ENCODE data around the gene POLR2L. TPM values are rescaled to one million over a fixed set of nuclear protein-coding genes. Genes with fewer than 3 reads are reported as not detected.
A peak's percentile ranks its signal among the peaks of the same experiment; 100 is the strongest.

POLR2L gene
- total RNA-seq, 4 donors from 2014 or later, result 71.4 to 189 (median 92.3) TPM

DNA sequence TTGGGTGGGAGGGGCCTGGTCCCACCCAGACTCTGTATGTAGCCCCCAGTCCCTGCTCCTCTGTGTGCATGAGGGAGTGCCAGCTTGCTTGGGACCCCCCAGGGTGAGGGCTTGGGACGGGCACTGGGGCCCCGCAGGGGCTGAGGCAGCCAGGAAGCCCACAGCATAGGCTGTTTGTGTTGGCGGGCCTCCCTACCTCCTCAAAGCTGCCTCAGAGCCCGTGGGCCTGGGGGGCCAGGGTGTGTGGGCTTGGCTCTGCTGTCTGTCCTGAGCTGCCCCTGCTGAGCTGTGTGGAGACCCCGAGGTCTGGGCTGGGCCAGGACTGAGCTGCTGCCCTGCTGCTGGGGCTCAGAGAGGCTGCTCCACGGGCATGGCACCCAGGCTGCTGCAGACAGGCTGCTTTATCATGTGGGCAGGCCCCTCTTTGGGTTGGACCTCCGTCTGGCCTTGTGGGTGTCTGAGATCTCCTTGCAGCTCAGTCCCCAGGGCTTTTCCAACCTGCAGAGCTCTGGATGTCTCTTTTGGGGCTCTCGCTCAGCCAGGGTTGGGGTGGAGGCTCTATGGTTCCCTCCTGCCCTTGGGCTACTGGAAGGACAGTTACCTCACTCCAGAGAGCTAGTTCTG, 3.7 kb upstream of the POLR2L start:
- Histone ChIP-seq H3K9me3 (no peaks in the 10 kb centered on the region), H3K27me3 (peaks cover 0 to 17% (median 5%) of the 10 kb centered on the region in 4 donors), H3K4me3 (peak overlapping the region in 3 of 4 donors; percentile 80 to 94 (median 89)), H3K36me3 (peaks cover 0 to 20% (median 16%) of the 10 kb centered on the region in 4 donors), H3K27ac (replicated peaks in 1 of 4) (peak overlapping the region; percentile 88 to 94 (median 91)), H3K4me1 (peaks cover 62 to 90% (median 84%) of the 10 kb centered on the region in 4 donors)
- TF ChIP-seq POLR2A (IDR thresholded peaks at IDR 0.05; ENCODE audit: low read depth) (no peak), EP300 (IDR thresholded peaks at IDR 0.05) (no peak), CTCF (IDR thresholded peaks at IDR 0.05) (no peak), POLR2AphosphoS5 (IDR thresholded peaks at IDR 0.05) (no peak)
- intact Hi-C loops (cut with DNase I), result loop anchor here (2.0 kb wide), 1 partner anchor 81 kb away; no protein-coding TSS in a partner anchor
- WGBS, result no CpG with 5 or more reads among the region's 8 CpGs
- no peak for DNase-seq (ENCODE audit: extremely low spot score)

- Histone ChIP-seq H3K27me3 (peaks cover 0 to 17% (median 5%) of the 10 kb centered on the region in 4 donors), H3K4me1 (peaks cover 60 to 90% (median 84%) of the 10 kb centered on the region in 4 donors), H3K9me3 (no peaks in the 10 kb centered on the region), H3K4me3 (peak overlapping the region; percentile 80 to 94 (median 90)), H3K36me3 (peaks cover 3 to 24% (median 21%) of the 10 kb centered on the region in 4 donors), H3K27ac (replicated peaks in 1 of 4) (peak overlapping the region; percentile 88 to 94 (median 91))
- WGBS, result 58% methylated on average over 3 of the region's 31 CpGs
- DNase-seq (ENCODE audit: extremely low spot score), result peak; percentile 98
- intact Hi-C loops (cut with DNase I), result loop anchor here (2.0 kb wide), 1 partner anchor 82 kb away; no protein-coding TSS in a partner anchor
- TF ChIP-seq CTCF (IDR thresholded peaks at IDR 0.05), result no peak
- TF ChIP-seq POLR2AphosphoS5 (IDR thresholded peaks at IDR 0.05), result peak; percentile 79 to 89
Measured at GRCh38 chr11:844693-845644, 2.6 kb upstream of the POLR2L start.

GRCh38 chr11:843818-844692, 1.7 kb upstream of the POLR2L start:
- H3K36me3 ChIP-seq, result peaks cover 10 to 33% (median 30%) of the 10 kb centered on the region in 4 donors
- TF ChIP-seq POLR2AphosphoS5 (IDR thresholded peaks at IDR 0.05), result peak; percentile 94 to 96
- TF ChIP-seq EP300 (IDR thresholded peaks at IDR 0.05), result no peak
- TF ChIP-seq POLR2A (IDR thresholded peaks at IDR 0.05; ENCODE audit: low read depth), result peak; percentile 39
- no peak for TF ChIP-seq CTCF (IDR thresholded peaks at IDR 0.05)
- peaks cover 59 to 91% (median 84%) of the 10 kb centered on the region in 4 donors for H3K4me1 ChIP-seq
- H3K27me3 ChIP-seq, result peaks cover 0 to 13% (median 3%) of the 10 kb centered on the region in 4 donors
- DNase-seq (ENCODE audit: extremely low spot score), result peak; percentile 99
- 3% methylated on average over 5 of the region's 25 CpGs for WGBS
- H3K27ac ChIP-seq (replicated peaks in 1 of 4), result peak overlapping the region; percentile 88 to 94 (median 91)
- H3K9me3 ChIP-seq, result no peaks in the 10 kb centered on the region
- intact Hi-C loops (cut with DNase I), result loop anchor here (2.0 kb wide), 1 partner anchor 83 kb away; no protein-coding TSS in a partner anchor
- peak overlapping the region; percentile 80 to 94 (median 90) for H3K4me3 ChIP-seq

- H3K4me3 ChIP-seq, result peak overlapping the region; percentile 80 to 94 (median 90)
- H3K9me3 ChIP-seq, result no peaks in the 10 kb centered on the region
- intact Hi-C loops (cut with DNase I), result no loop called here
- H3K27ac ChIP-seq (replicated peaks in 1 of 4), result peak overlapping the region; percentile 88 to 94 (median 91)
- TF ChIP-seq CTCF (IDR thresholded peaks at IDR 0.05) (no peak), POLR2AphosphoS5 (IDR thresholded peaks at IDR 0.05) (no peak), POLR2A (IDR thresholded peaks at IDR 0.05; ENCODE audit: low read depth) (no peak), EP300 (IDR thresholded peaks at IDR 0.05) (no peak)
- H3K27me3 ChIP-seq, result peaks cover 0 to 6% (median 0%) of the 10 kb centered on the region in 4 donors
- WGBS, result under 1% methylated on average over 37 of the region's 53 CpGs
- DNase-seq (ENCODE audit: extremely low spot score), result no peak
- H3K4me1 ChIP-seq, result peaks cover 57 to 91% (median 84%) of the 10 kb centered on the region in 4 donors
- H3K36me3 ChIP-seq, result peaks cover 18 to 42% (median 39%) of the 10 kb centered on the region in 4 donors
Measured at GRCh38 chr11:843086-843734, 881 bp upstream of the POLR2L start.
